ENCODE data around the gene BTN1A1.

Gene BTN1A1

DNA sequence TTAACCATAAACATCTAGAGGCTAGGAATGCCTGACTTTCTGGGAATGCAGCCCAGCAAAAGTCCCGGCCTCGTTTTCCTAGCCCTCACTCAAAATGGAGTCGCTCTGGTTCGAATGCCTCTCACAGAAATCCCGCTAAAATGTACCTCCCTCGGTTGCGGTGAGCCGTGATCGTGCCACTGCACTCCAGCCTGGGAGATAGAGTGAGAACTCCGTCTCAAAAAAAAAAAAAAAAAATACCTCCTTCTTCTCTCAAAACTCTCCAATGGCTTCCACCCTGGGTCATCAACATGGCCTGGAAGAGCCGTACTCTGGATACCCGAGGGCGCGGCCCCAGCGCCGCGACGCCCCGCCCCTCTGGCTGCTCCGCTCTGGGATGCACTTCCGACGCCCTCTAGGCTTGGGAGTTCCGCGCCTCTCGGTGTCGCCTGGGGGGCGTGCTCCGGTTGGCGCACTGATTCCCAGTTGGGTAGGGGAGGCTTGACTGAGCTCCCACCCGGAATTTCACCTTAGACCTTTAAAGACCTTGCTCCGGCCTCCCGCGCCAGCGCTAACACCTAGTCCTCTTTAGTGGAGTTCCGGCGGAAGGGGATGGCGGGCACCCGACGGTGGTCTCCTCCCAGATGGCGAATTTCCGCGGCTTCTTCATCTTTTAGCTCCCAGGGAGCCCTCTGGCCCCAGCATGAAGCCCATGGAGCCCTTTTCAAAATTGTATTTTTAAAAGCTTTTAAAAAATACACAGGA is 50.3 kb downstream of the BTN1A1 start:
- no peaks in the 10 kb centered on the region for H3K9me3 Mint-ChIP-seq
- H3K27me3 Mint-ChIP-seq = no peaks in the 10 kb centered on the region
- DNase-seq (peak; percentile 72), ATAC-seq (peak; percentile 31)
- peaks cover 13% of the 10 kb centered on the region for H3K36me3 Mint-ChIP-seq (ENCODE audit: low read depth)
- no peak overlapping the region for H3K4me3 Mint-ChIP-seq
- peaks cover 21% of the 10 kb centered on the region for H3K4me1 Mint-ChIP-seq
- peak overlapping the region; percentile 89 for H3K27ac Mint-ChIP-seq

DNA sequence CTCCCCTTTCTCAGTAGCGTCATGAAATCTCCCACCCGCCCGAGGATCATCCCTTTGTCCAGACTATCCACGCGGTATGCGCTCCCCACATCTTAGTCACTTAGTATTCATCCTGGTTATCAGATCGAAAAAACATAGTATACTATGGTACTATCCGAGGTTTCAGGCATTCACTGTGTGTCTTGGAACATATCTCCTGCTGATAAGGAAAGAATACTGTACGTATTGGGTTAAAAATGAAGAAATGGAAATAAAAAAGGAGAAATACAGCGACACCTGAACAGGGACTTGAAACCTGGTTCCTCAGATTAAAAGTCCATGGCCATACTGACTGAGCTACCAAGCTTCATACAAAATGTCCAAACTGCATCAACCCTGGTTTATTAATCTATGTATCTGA is 52.1 kb downstream of the BTN1A1 start:
- no peaks in the 10 kb centered on the region for H3K9me3 Mint-ChIP-seq
- ATAC-seq (no peak), DNase-seq (no peak)
- peaks cover 32% of the 10 kb centered on the region for H3K4me1 Mint-ChIP-seq
- no peak overlapping the region for H3K4me3 Mint-ChIP-seq
- H3K27me3 Mint-ChIP-seq = peaks cover 2% of the 10 kb centered on the region
- H3K36me3 Mint-ChIP-seq (ENCODE audit: low read depth) = no peaks in the 10 kb centered on the region
- H3K27ac Mint-ChIP-seq = no peak overlapping the region

- Mint-ChIP-seq H3K27ac (no peak overlapping the region), H3K4me1 (peaks cover 32% of the 10 kb centered on the region), H3K27me3 (peaks cover 2% of the 10 kb centered on the region), H3K9me3 (no peaks in the 10 kb centered on the region), H3K4me3 (no peak overlapping the region), H3K36me3 (ENCODE audit: low read depth) (no peaks in the 10 kb centered on the region)
- DNase-seq (no peak), ATAC-seq (no peak)
Measured at GRCh38 chr6:26552640-26553188, 52.6 kb downstream of the BTN1A1 start.

DNA sequence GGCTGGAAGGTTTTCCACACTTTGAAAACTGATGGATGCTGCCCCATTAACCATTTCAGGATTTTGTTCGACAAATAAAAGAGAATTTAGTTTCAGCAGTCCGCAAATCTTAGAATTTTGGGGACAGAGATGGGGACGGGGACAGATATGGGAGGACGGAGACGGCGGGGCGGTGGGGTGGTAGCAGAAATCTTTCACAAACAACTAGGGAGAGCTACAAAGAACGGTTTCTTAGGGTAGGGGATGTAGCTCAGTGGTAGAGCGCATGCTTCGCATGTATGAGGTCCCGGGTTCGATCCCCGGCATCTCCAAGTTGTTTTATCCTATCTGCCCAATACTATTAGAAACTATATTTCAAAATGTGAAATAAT is 53.1 kb downstream of the BTN1A1 start:
- no peak overlapping the region for H3K4me3 Mint-ChIP-seq
- no peak overlapping the region for H3K27ac Mint-ChIP-seq
- ATAC-seq = peak; percentile 55
- H3K27me3 Mint-ChIP-seq = peaks cover 2% of the 10 kb centered on the region
- no peaks in the 10 kb centered on the region for H3K9me3 Mint-ChIP-seq
- H3K4me1 Mint-ChIP-seq = peaks cover 32% of the 10 kb centered on the region
- no peaks in the 10 kb centered on the region for H3K36me3 Mint-ChIP-seq (ENCODE audit: low read depth)
- peak; percentile 82 for DNase-seq

- H3K27me3 Mint-ChIP-seq = peaks cover 2% of the 10 kb centered on the region
- peak; percentile 82 for DNase-seq
Measured at GRCh38 chr6:26553635-26554446, 53.7 kb downstream of the BTN1A1 start.

GRCh38 chr6:26554447-26554696 is 54.3 kb downstream of the BTN1A1 start:
- Mint-ChIP-seq H3K4me1 (peaks cover 26% of the 10 kb centered on the region), H3K27me3 (peaks cover 2% of the 10 kb centered on the region), H3K9me3 (no peaks in the 10 kb centered on the region), H3K27ac (no peak overlapping the region), H3K36me3 (ENCODE audit: low read depth) (no peaks in the 10 kb centered on the region), H3K4me3 (no peak overlapping the region)
- ATAC-seq (no peak), DNase-seq (no peak)

More at GRCh38 chr6:26553635-26554446, 53.7 kb downstream of the BTN1A1 start:
- no peak overlapping the region for H3K4me3 Mint-ChIP-seq
- H3K9me3 Mint-ChIP-seq = no peaks in the 10 kb centered on the region
- peaks cover 31% of the 10 kb centered on the region for H3K4me1 Mint-ChIP-seq
- H3K27ac Mint-ChIP-seq = no peak overlapping the region
- peak; percentile 73 for ATAC-seq
- no peaks in the 10 kb centered on the region for H3K36me3 Mint-ChIP-seq (ENCODE audit: low read depth)

DNA sequence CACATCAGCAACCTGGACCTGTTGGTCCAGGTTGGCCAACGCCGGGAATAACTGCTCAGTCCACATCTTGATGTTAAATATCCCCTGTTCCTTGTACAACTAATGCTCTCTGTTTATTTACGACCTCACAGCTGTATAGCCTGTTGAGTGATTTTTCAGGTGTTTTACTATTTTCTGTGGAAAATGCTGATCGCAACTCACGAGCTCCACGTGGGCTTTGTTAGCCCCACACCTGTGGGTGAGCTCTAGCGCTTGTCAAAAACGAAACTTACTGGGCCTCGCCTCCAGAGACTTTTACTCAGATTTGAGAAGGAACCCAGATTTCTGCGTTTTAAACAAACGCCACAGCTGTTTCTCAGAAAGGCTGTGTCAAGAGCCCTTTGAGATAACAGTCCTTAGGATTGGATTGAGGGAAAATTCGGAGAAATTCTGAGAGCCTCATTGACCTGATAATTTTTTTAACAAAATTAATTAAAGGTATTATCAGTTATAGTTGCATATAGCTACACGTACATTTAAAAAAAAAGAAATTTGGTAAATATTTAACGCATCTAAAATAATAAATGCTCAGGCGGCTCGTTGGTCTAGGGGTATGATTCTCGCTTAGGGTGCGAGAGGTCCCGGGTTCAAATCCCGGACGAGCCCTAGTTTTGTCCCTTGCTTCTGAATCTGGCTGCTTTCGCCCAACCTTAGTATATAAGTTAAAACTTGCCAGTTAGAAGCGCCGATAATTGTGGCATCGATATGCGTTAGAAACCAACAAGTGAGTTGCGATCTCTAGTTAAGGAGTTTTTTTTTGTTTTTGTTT is 54.8 kb downstream of the BTN1A1 start:
- Mint-ChIP-seq H3K4me3 (no peak overlapping the region), H3K27me3 (peaks cover 2% of the 10 kb centered on the region), H3K27ac (no peak overlapping the region), H3K4me1 (peaks cover 23% of the 10 kb centered on the region), H3K9me3 (no peaks in the 10 kb centered on the region), H3K36me3 (ENCODE audit: low read depth) (no peaks in the 10 kb centered on the region)
- ATAC-seq (peak; percentile 48), DNase-seq (peak; percentile 77)

DNA sequence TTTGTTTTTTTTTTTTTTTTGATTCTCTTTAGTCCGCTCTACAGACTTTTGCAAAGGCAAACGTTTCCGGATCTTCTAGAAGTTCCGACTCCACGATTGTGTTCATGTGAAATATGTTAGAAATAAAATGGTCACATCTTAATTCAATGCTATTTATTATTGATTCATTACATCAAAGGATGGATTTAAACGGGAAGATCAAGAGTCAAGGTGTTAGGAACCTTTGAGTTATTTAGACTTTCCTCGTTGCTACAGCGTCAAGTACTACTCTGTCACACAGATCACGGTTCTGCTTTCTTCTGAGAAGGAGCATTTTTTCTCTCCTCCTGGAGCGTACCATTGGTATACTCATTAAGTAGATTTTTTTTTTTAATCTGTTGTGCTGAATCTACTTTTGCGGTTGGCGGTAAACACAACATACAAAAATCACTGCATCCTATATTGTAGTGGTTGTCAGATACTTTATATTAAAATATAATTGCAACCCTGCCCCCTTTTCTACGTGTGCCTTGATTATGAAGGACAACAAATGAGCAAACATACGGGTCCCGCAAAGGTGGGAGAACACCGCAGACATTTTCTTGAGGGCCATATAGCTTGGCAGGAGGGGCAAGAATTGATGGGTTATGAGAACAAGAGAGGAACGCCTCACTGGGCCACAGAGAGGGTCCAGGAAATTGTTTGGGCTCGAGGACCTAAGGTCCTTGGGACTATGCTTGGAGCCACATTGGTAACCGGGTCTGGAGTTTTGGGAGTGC is 55.6 kb downstream of the BTN1A1 start:
- ATAC-seq (no peak), DNase-seq (no peak)
- Mint-ChIP-seq H3K4me1 (peaks cover 16% of the 10 kb centered on the region), H3K27me3 (peaks cover 2% of the 10 kb centered on the region), H3K9me3 (no peaks in the 10 kb centered on the region), H3K36me3 (ENCODE audit: low read depth) (no peaks in the 10 kb centered on the region), H3K4me3 (peak overlapping the region; percentile 64), H3K27ac (no peak overlapping the region)

DNA sequence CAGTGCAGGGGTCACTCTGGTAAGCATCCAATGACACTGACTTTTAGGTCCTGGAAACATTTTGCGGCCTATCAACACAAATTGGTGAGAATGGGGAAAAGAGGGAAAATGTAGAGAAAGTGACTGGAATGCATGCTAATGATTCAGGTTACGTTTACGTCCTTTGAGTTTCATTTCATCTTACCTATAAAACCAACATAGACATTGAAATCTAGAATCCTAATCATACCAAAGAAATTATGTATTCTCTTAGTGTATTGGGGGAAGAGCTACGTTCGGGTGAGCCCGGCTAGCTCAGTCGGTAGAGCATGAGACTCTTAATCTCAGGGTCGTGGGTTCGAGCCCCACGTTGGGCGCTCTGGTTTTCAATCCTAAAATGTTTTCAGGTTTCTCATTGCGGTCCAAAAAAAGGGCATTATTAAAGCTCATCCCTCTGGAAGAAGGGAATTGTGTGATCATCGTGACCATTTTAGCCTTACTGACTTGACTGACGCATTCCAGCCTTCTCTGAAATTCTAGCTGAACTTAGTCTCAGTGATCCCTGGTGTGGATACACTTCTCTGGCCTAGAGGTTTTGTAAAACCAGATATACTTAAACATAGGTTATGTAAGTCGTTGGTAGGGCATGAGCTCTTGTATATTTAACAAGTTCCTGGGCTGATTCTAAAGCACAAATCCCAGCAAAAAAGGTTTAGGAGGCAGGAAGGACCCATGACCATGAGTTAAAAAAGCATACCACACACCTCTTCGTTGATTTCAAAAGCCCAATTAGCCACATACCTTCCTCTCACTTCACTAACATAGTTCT is 56.4 kb downstream of the BTN1A1 start:
- ATAC-seq (peak; percentile 37), DNase-seq (peak; percentile 71)
- H3K4me1 Mint-ChIP-seq = peaks cover 14% of the 10 kb centered on the region
- H3K27ac Mint-ChIP-seq = peak overlapping the region; percentile 87
- peak overlapping the region; percentile 64 for H3K4me3 Mint-ChIP-seq
- no peaks in the 10 kb centered on the region for H3K36me3 Mint-ChIP-seq (ENCODE audit: low read depth)
- peaks cover 2% of the 10 kb centered on the region for H3K27me3 Mint-ChIP-seq
- no peaks in the 10 kb centered on the region for H3K9me3 Mint-ChIP-seq
